Activated naive CD8-positive, alpha-beta T cell treated with anti-CD3 and anti-CD28 coated beads, Interleukin-2, amount 50 U/mL, for 24 hours (primary cell): ENCODE data around the gene PHACTR4.
"Not testable (repeated sequence)": the region's sequence is repeated elsewhere in the genome, so short reads cannot be mapped to it uniquely, and the experiment has no call there.

ENCODE experiments used
- ATAC-seq: fragments of 150-1000 bp; cut with Tn5 transposase; one replicate; pipeline ENCODE4 v1.10.0; 2021
- DNase-seq: peaks from one replicate; pipeline ENCODE4 v3.0.0; 2021
- H3K27ac Mint-ChIP-seq: one replicate; pipeline ENCODE4 v1.8.0; 2021; ENCODE audit warnings: mild to moderate bottlenecking, mixed read lengths
- H3K27me3 Mint-ChIP-seq: one replicate; pipeline ENCODE4 v1.8.0; 2021; ENCODE audit warnings: mixed read lengths
- H3K36me3 Mint-ChIP-seq: one replicate; pipeline ENCODE4 v1.8.0; 2021; ENCODE audit warnings: low read depth, mixed read lengths
- H3K4me1 Mint-ChIP-seq: one replicate; pipeline ENCODE4 v1.8.0; 2021; ENCODE audit warnings: mixed read lengths
- H3K4me3 Mint-ChIP-seq: one replicate; pipeline ENCODE4 v1.8.0; 2021; ENCODE audit warnings: mild to moderate bottlenecking, moderate library complexity, mixed read lengths
- H3K9me3 Mint-ChIP-seq: one replicate; pipeline ENCODE4 v1.8.0; 2021; ENCODE audit warnings: mixed read lengths

Gene PHACTR4

GRCh38 chr1:28354121-28354520, 15.4 kb upstream of the PHACTR4 start:
- ATAC-seq (no peak), DNase-seq (no peak)
- no peaks in the 10 kb centered on the region for H3K9me3 Mint-ChIP-seq
- H3K4me1 Mint-ChIP-seq, result no peaks in the 10 kb centered on the region
- H3K27me3 Mint-ChIP-seq, result no peaks in the 10 kb centered on the region
- no peak overlapping the region for H3K4me3 Mint-ChIP-seq
- H3K27ac Mint-ChIP-seq, result no peak overlapping the region
- no peaks in the 10 kb centered on the region for H3K36me3 Mint-ChIP-seq

- DNase-seq, result no peak
- H3K4me1 Mint-ChIP-seq, result peaks cover 2% of the 10 kb centered on the region
- H3K36me3 Mint-ChIP-seq, result no peaks in the 10 kb centered on the region
- ATAC-seq, result no peak
- no peaks in the 10 kb centered on the region for H3K27me3 Mint-ChIP-seq
- H3K27ac Mint-ChIP-seq, result no peak overlapping the region
- no peak overlapping the region for H3K4me3 Mint-ChIP-seq
- no peaks in the 10 kb centered on the region for H3K9me3 Mint-ChIP-seq
These were observed 10.8 kb upstream of the PHACTR4 start for GRCh38 chr1:28358716-28359115.

GRCh38 chr1:28359592-28360239, 9.8 kb upstream of the PHACTR4 start:
- no peak overlapping the region for H3K4me3 Mint-ChIP-seq
- peak; percentile 57 for ATAC-seq
- no peak overlapping the region for H3K27ac Mint-ChIP-seq
- no peaks in the 10 kb centered on the region for H3K27me3 Mint-ChIP-seq
- H3K36me3 Mint-ChIP-seq, result no peaks in the 10 kb centered on the region
- no peaks in the 10 kb centered on the region for H3K9me3 Mint-ChIP-seq
- peaks cover 2% of the 10 kb centered on the region for H3K4me1 Mint-ChIP-seq
- peak; percentile 79 for DNase-seq

- Mint-ChIP-seq H3K4me1 (peaks cover 10% of the 10 kb centered on the region), H3K4me3 (no peak overlapping the region), H3K27me3 (no peaks in the 10 kb centered on the region), H3K36me3 (no peaks in the 10 kb centered on the region), H3K9me3 (no peaks in the 10 kb centered on the region), H3K27ac (no peak overlapping the region)
- ATAC-seq (no peak), DNase-seq (no peak)
These were observed 4.7 kb upstream of the PHACTR4 start for GRCh38 chr1:28364888-28365287.

- Mint-ChIP-seq H3K27ac (no peak overlapping the region), H3K4me3 (no peak overlapping the region), H3K27me3 (no peaks in the 10 kb centered on the region), H3K9me3 (no peaks in the 10 kb centered on the region), H3K36me3 (no peaks in the 10 kb centered on the region), H3K4me1 (peaks cover 18% of the 10 kb centered on the region)
- DNase-seq, result no peak
- no peak for ATAC-seq
These were observed 3.7 kb upstream of the PHACTR4 start for GRCh38 chr1:28365864-28366263.

- not testable (repeated sequence) for ATAC-seq, H3K9me3 Mint-ChIP-seq, H3K36me3 Mint-ChIP-seq, H3K27me3 Mint-ChIP-seq, DNase-seq
- H3K27ac Mint-ChIP-seq, result peak overlapping the region; percentile 95
- H3K4me1 Mint-ChIP-seq, result peaks cover 27% of the 10 kb centered on the region
- peak overlapping the region; percentile 91 for H3K4me3 Mint-ChIP-seq
These were observed 932 bp upstream of the PHACTR4 start for GRCh38 chr1:28368608-28369007.

- H3K4me1 Mint-ChIP-seq, result peaks cover 34% of the 10 kb centered on the region
- peak overlapping the region; percentile 95 for H3K27ac Mint-ChIP-seq
- ATAC-seq (no peak), DNase-seq (peak; percentile 37)
- no peaks in the 10 kb centered on the region for H3K9me3 Mint-ChIP-seq
- peak overlapping the region; percentile 91 for H3K4me3 Mint-ChIP-seq
- H3K27me3 Mint-ChIP-seq, result no peaks in the 10 kb centered on the region
- H3K36me3 Mint-ChIP-seq, result peaks cover 10% of the 10 kb centered on the region
These were observed 884 bp downstream of the PHACTR4 start for GRCh38 chr1:28370239-28371009.

GRCh38 chr1:28371010-28371377, 1.5 kb downstream of the PHACTR4 start:
- Mint-ChIP-seq H3K4me1 (peaks cover 35% of the 10 kb centered on the region), H3K4me3 (peak overlapping the region; percentile 91), H3K36me3 (peaks cover 12% of the 10 kb centered on the region), H3K27ac (peak overlapping the region; percentile 54), H3K27me3 (no peaks in the 10 kb centered on the region), H3K9me3 (no peaks in the 10 kb centered on the region)
- DNase-seq (no peak), ATAC-seq (no peak)

GRCh38 chr1:28373450-28373849, 3.9 kb downstream of the PHACTR4 start:
- not testable (repeated sequence) for H3K27me3 Mint-ChIP-seq, DNase-seq, H3K4me3 Mint-ChIP-seq, ATAC-seq, H3K9me3 Mint-ChIP-seq, H3K27ac Mint-ChIP-seq
- Mint-ChIP-seq H3K4me1 (peaks cover 32% of the 10 kb centered on the region), H3K36me3 (peaks cover 12% of the 10 kb centered on the region)

- H3K4me3 Mint-ChIP-seq, result no peak overlapping the region
- no peaks in the 10 kb centered on the region for H3K9me3 Mint-ChIP-seq
- peaks cover 14% of the 10 kb centered on the region for H3K36me3 Mint-ChIP-seq
- H3K4me1 Mint-ChIP-seq, result peaks cover 29% of the 10 kb centered on the region
- H3K27me3 Mint-ChIP-seq, result no peaks in the 10 kb centered on the region
- ATAC-seq (no peak), DNase-seq (no peak)
- H3K27ac Mint-ChIP-seq, result no peak overlapping the region
These were observed 4.8 kb downstream of the PHACTR4 start for GRCh38 chr1:28374297-28374696.

GRCh38 chr1:28375598-28375997, 6.1 kb downstream of the PHACTR4 start:
- peaks cover 26% of the 10 kb centered on the region for H3K4me1 Mint-ChIP-seq
- H3K27me3 Mint-ChIP-seq, H3K4me3 Mint-ChIP-seq, H3K9me3 Mint-ChIP-seq, DNase-seq, ATAC-seq, H3K27ac Mint-ChIP-seq: not testable (repeated sequence)
- peaks cover 16% of the 10 kb centered on the region for H3K36me3 Mint-ChIP-seq

GRCh38 chr1:28376195-28376594, 6.7 kb downstream of the PHACTR4 start:
- not testable (repeated sequence) for DNase-seq, H3K27me3 Mint-ChIP-seq, H3K27ac Mint-ChIP-seq, ATAC-seq, H3K9me3 Mint-ChIP-seq, H3K4me3 Mint-ChIP-seq
- H3K36me3 Mint-ChIP-seq, result peaks cover 18% of the 10 kb centered on the region
- peaks cover 22% of the 10 kb centered on the region for H3K4me1 Mint-ChIP-seq

- Mint-ChIP-seq H3K4me1 (peaks cover 20% of the 10 kb centered on the region), H3K9me3 (peaks cover 8% of the 10 kb centered on the region), H3K36me3 (peaks cover 23% of the 10 kb centered on the region), H3K27ac (peak overlapping the region; percentile 32), H3K27me3 (no peaks in the 10 kb centered on the region), H3K4me3 (no peak overlapping the region)
- no peak for ATAC-seq
- no peak for DNase-seq
These were observed 9.4 kb downstream of the PHACTR4 start for GRCh38 chr1:28378906-28379305.

GRCh38 chr1:28380394-28380793, 10.9 kb downstream of the PHACTR4 start:
- DNase-seq (no peak), ATAC-seq (no peak)
- H3K36me3 Mint-ChIP-seq, result peaks cover 31% of the 10 kb centered on the region
- H3K9me3 Mint-ChIP-seq, result peaks cover 14% of the 10 kb centered on the region
- no peak overlapping the region for H3K4me3 Mint-ChIP-seq
- H3K27me3 Mint-ChIP-seq, result no peaks in the 10 kb centered on the region
- no peak overlapping the region for H3K27ac Mint-ChIP-seq
- peaks cover 23% of the 10 kb centered on the region for H3K4me1 Mint-ChIP-seq

- DNase-seq, H3K27ac Mint-ChIP-seq, ATAC-seq, H3K27me3 Mint-ChIP-seq, H3K4me3 Mint-ChIP-seq: not testable (repeated sequence)
- peaks cover 27% of the 10 kb centered on the region for H3K36me3 Mint-ChIP-seq
- peaks cover 22% of the 10 kb centered on the region for H3K4me1 Mint-ChIP-seq
- peaks cover 14% of the 10 kb centered on the region for H3K9me3 Mint-ChIP-seq
These were observed 14.2 kb downstream of the PHACTR4 start for GRCh38 chr1:28383785-28384184.
